Dermis microvascular lymphatic vessel endothelial cell (primary cell): ENCODE results near the gene EPB41L4B. TPM values are rescaled to one million over a fixed set of nuclear protein-coding genes. Genes with fewer than 3 reads are reported as not detected.
"Not testable (repeated sequence)": the region's sequence is repeated elsewhere in the genome, so short reads cannot be mapped to it uniquely, and the experiment has no call there.

Source experiments
- DNase-seq, 2 donors: peaks; one replicate each; pipeline versions ENCODE4 v3.0.0 to v3.0.0-alpha.2; 2010; ENCODE audit warnings: low read depth in 2 of 2
- total RNA-seq: library from RNA; depleted of rRNA; stranded (reverse); fragments of >200 nt; gene quantifications from 2 replicates; pipeline ENCODE4 v1.2.1, GENCODE V29; 2014

EPB41L4B gene
- total RNA-seq, 1 donor from 2014 or later = 0.39 TPM

DNA sequence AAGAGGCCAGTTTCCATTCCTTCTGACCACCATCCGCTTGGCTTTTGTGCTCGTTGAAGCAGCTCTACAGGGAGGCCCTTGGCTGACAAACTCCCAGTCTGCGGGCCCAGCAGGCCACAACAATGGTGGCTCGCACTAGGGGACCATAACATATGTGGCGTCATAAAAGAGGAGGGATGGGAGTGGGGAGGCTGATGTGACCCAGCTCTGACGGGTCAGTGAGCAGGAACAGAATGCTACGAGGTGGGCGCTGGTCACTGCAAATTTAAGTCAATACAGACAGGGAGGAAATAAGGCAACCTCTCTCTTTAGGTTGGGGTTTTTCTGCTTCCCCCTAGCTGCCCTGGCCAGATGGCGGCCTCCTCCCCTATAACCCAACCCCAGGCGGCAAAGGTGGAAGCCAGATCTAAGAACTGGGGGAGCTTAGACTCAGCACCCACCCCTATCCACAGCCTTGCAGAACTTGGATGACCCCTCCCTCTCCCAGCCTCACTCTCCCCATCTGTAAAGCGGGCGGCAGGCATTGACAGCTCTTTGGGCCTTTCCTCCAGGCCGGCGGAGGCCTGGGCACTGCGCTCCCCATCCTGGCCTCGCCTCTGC is 154.6 kb downstream of the EPB41L4B start:
- no peak for DNase-seq

DNA sequence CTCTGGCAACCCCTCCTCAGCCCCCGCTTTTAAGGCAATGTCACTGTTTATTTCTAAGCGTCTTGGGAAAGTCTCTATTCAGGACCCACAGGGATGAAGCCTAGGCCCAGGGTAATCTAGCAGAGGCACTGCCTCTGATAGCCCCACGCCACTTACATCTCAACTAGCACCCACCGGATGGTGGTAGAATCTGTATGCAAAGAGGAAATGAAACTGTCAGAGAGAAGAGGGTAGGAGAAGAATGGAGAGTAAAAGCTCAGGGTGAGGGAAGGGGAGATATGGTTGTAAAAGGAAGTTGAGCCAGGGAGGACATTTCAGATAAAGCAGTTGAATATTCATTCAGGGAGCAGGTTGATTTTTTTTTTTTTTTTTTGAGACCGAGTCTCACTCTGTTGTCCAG is 156.8 kb downstream of the EPB41L4B start:
- DNase-seq = no peak

DNA sequence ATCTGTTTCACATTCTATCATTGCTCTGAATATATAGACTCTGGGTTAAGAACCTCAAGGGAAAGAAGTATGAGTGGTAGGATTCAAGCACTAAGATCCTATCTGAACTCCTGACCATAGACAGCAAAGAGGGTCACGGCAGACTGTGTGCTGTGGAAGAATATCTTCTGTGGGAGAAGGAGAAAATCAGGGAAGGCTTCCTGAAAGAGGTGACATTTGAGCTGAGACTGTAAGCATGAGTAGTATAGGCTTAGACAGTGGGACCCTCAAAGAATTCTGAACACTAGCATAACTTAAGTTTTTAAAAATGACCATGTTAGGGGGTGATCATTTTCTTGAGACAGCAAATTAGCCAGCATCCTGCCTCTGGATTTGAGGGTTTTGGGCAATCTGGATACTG is 157.7 kb downstream of the EPB41L4B start:
- DNase-seq = no peak

DNA sequence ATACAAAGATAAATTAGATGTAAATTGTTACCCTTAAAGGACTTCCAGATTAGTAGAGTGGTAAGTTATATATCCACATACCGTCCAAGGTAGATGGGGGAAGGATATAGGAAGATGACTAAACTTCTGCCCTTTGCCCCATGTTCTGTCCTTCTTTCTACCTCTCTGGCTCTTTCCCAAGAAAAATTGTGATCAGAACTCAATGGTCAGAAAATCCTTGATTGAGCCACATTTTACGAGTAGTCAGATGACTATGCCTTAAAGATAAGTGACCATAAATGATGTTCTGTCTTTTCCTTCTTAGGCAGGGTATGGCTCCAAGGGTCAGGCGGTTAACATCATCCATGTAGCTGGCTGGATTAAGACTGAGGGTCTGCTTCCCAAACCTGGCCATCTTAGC is 158.2 kb downstream of the EPB41L4B start:
- no peak for DNase-seq

DNA sequence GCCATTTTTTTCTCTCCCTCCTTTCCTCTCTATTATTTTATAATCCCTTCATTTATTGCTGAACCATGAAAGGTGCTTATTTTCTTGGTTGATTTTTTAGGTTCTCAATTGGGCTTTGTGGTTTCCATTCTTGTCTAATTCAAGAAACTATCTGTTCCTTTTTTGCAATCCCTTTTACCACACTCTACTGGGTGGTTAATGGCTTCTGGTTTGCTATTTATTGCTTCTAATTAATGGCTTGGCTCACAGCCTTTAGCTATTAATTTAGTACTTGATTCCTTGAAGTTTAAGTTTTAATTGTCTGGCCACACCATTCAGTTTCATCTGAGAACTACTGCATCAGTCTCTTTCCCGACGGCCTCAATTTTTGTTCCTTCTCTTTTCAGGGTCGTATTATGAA is 159.4 kb downstream of the EPB41L4B start:
- no peak for DNase-seq

DNA sequence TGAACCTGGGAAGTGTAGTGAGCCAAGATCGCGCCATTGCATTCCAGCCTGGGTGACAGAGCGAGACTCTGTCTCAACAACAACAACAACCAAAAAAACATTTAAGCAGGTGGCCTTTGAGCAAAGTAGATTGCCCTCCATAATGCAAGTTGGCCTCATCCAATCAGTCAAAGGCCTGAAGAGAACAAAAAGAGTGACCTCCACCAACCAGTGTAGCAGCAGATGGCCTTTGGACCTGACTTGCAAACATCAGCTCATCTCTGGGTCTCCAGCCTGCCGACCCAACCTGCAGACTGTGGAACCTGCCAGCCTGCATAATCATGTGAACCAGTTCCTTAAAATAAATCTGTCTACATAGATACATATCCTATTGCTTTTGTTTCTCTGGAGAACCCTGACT is 161.3 kb downstream of the EPB41L4B start:
- no peak for DNase-seq

DNA sequence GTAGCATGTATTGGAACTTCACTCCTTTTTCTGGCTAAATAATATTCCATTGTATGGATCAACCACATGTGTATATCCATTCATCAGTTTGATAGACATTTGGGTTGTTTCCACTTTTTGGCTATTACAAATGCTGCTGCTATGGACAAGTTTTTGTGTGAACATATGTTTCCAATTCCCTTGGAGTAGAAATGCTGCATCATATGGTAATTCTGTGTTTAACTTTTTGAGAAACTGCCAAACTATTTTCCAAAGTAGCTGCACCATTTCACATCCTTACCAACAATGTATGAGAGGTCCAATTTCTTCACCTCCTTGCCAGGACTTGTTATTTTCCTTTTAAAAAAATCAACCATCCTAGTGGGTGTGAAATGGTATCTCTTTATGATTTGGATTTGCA is 162.2 kb downstream of the EPB41L4B start:
- DNase-seq = no peak

DNA sequence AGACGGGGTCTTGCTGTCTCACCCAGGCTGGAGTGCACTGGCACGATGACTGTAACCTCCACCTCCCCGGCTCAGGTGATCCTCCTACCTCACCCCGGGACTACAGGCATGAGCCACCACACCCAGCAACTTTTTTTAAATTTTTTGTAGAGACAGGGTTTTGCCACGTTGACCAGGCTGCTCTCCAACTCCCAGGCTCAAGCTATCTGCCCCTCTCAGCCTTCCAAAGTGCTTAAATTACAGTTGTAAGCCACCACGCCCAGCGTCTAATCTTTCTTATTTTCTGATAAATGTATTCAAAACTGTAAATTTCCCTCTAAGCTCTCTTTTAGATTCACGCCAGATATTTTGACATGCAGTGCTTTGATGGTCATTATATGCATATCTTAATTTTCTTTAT is 164.2 kb downstream of the EPB41L4B start:
- DNase-seq = no peak

DNA sequence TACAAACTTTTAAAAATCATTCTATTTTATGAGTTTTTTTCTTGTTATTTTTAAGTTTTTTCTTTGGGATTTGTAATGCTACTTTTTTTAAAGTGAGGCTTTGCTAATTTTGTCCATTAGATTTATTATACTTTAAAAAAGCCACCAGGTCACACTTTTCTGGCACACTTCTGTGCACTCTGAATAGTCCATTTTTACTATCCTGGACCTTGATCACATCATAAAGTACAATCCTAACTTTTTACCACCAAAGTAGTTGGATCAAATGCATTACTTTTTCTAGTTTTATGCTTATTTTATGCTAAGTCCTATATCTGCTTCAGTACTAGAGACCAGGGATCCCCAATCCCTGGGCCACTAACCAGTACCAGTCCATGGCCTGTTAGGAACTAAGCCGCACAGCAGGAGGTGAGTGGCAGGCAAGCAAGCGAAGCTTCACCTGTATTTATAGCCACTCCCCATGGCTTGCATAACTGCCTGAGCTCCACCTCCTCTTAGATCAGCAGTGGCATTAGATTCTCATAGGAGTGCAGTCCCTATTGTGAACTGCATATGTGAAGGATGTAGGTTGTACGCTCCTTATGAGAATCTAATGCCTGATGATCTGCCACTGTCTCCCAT is 169.8 kb downstream of the EPB41L4B start:
- no peak for DNase-seq

DNA sequence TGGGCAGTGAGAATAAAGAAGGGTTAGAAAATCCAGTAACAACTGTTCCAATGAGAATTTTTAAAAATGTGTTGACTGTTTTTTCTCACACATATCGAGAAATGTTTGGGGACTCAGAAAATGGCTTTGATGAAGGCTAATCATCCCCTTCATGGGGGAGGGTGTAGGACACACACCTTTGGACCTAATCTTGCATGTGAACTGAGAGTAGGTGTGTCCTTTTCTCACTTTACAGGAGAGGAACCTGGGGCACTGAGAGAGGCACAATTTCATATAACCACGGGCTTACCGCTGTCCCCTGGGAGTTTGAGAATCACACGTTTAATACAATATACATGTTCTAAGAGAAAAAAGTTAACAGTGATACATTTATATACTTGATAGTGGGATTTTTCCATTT is 171.1 kb downstream of the EPB41L4B start:
- DNase-seq = no peak

DNA sequence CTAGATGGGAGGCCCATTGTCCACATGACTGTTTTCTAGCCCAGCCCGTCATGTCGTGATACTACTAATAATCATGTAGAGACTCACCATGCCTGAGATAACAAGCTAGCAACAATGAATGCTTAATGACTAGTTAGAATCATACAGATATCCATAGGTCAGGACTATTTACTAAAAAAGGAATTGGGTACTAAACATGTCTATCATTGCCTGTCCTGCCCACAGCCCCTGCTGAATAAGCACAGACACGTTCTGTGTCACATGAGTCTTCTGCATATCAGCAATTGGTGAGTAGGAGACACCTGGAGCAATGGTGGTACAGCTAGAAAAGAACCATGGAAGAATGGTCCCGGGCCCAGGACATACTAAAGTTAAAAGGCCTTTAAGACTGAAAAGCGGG is 171.8 kb downstream of the EPB41L4B start:
- no peak for DNase-seq

DNA sequence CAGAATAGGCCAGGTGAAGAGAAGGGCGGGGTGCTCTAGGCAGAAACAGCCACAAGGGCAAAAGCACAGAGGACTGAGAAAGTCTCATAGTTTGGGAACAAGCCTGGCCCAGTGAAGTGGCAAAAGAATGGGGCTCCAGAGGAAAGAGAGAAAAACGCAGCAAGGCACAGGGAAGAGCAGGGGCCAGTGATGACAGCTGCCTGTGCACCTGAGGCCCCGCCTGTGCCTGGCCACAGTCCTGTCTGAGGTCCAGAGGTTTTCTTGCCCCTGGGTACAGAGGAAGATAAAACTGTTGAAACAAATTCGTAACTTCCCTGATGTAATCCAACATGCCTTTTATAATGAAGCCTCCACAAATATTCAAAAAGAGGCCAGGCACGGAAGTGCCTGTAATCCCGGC is 175.8 kb downstream of the EPB41L4B start:
- DNase-seq = no peak

DNA sequence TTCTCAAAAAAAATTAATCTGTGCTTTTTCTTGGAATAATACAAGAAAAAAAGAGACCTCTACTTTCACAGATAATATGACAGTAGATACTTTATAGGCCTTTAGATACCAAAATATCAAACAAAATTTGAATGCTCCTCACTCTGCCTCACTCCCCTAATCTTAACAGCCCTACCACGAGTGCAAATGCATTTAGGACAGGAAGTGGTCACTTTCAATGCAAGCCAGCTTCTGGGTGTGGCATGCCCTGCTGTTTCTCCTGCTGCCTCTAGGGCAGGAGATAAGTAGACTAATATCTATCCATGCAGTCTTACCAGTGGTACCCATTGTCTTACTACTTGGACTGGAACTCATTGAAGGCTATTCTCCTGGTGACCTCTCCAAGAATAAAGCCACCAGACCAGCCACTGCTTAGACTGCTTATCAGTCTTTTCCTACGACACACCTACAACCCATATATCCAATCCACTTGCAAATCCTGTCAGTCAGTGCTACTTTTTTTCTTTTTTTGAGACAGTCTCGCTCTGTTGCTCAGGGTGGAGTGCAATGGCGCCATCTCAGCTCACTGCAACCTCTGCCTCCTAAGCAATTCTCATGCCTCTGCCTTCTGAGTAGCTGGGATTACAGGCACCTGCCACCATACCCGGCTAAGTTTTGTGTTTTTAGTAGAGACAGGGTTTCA is 176.8 kb downstream of the EPB41L4B start:
- DNase-seq = peak in 1 of 2 donors; percentile 8

DNA sequence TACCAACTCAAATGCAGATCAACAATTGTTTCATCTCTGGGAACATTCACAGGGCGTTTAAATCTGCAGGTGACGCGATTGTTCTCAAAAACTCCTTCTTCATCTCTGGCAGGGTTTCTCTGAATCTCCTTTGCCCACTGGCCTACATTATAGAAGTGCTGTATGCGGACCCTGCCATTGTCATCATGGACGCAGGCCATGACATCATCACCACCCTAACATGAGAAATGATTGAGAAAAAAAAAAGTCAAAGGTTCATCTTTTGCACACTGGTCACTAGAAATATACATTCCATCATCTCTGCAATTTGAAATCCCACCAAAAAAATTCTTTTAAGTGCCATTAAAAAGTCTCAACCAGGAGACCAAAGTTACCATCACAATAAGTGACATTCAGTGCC is 179.5 kb downstream of the EPB41L4B start:
- no peak for DNase-seq

DNA sequence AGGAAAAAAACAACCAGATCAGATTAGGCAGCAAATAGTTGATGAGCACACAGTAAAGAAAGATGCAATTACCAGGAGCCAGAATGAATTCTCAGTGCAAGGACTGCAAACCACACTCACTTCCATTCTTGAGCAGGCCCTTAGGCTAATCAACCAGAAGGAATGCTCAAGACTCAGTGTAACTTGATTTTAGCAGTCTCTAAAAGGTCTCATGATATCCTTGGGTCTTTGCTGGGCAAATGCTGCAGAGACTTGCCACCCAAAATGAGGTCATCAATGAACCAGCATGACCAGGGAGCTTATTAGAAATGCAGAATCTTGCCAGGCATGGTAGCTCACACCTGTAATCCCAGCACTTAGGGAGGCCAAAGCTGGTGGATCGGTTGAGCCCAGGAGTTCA is 181.0 kb downstream of the EPB41L4B start:
- no peak for DNase-seq

DNA sequence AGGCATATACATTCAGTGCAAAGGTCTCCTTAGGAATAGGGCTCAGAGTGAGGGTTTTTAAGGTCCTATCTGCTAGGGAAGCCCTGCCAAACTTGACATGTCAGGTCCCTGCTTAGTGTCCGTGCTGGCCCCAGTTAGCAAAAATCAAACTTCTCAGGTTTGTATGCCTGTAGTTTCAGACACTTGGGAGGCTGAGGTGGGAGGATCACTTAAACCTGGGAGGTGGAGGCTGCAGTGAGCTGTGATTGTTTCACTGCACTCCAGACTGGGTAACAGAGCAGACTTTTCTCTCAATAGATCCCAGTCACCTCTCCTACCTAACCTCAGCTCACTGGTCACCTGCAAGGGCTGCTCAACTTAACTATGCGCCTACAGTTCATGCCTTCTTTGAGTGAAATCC is 182.4 kb downstream of the EPB41L4B start:
- DNase-seq = no peak

DNA sequence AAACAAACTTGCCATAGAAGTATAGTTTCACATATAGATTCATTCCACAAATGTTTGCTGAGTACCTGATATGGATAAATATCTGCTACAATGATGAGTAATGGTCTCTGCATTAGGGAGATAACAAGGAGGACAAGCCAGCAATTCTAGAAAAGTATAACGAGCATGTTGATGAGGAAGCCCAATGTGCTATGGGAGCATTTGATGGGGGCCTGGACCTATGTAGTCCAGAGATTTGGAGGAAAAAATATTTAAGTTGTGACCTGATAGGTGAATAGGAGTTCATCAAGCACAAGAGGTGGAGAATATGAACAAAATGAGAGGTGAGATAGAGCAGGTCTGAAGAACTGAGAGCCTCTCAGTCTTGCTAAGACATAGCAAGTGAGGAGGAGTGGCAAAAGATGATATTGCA is 186.7 kb downstream of the EPB41L4B start:
- DNase-seq = no peak

DNA sequence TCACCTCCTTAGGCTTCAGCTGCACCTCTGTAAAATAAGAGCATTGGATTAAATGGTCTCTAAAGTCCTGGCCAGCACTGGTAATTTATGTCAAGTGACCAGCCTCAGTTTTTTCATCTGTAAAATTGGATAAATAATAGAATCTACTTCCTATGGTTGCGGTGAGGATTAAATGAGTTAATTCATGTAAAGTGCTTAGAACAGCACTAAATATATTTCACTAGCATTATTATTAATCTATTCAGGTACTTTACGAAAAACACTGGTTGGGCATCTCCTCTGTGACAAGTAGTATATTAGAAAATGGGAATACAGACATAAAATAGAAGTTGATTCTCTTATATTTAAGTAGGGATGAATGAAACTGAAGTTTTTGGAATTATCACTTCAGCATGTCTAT is 187.3 kb downstream of the EPB41L4B start:
- DNase-seq = no peak

DNA sequence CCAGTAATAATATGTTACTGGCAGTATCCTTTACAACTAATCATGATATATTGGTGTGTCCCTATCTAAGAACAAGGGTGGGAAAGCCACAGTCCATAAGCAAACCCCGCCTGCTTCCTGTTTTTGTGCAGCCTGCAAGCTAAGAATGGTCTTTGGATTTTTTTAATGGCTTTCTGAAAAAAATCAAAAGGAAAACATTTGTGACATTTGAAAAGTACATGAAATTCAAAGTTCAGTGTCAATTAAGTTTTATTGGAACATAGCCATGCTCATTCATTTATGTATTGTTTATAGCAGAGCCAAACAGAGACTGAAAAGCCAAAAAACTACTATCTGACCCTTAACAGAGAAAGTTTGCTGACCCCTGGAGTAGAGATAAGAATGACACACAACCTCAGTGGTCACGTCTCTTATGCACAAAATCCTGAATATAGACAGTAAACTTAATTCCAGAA is 188.3 kb downstream of the EPB41L4B start:
- DNase-seq = peak; percentile 55 to 85

DNA sequence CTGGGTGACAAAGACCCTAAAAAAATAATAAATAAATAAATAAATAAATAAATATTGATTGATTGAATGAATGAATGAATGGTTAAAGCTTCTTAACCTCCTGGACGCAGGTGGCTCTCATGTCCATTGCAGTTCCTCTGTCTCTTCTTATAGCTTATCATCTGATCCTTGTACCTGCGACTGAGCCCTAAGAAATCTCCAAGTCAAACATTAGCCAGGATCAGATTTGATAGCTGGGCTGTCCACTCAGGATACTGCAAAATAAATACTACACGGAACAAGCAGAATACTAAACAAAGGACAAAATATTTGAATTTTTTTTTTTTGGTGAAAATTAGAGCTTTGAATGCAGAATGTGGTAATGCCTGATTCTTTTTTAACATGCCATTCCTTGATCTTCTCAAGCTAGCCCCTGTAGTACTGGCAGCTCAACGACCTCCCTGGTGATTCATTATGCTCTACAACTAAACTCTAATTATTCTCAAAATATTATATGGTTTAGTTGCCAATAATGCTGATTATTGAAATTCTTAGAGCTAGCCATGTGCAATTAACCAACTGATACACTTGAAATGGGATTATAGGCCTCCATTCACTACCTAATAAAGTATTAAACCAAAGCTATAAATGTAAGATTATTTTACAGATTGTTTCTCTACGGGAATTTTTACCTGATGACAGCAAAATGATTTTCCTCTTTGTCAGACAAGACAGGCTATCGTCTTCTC is 191.2 kb downstream of the EPB41L4B start:
- DNase-seq = no peak

DNA sequence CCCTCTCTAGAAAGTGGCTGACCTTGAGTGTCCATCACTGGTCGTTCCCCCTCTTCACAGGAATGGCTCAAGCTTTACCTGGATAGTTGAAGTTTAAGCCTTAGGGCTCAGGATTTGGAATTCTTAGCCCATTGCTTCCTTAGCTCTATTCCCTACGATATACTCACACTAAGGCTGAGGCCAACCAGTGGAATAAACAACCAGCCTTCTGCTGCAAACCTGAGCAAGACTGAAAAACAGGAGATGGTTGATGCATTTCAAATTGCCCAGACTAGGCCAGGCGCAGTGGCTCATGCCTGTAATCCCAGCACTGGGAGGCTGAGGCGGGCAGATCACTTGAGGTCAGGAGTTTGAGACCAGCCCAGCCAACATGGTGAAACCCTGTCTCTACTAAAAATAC is 194.2 kb downstream of the EPB41L4B start:
- DNase-seq = not testable (repeated sequence)

DNA sequence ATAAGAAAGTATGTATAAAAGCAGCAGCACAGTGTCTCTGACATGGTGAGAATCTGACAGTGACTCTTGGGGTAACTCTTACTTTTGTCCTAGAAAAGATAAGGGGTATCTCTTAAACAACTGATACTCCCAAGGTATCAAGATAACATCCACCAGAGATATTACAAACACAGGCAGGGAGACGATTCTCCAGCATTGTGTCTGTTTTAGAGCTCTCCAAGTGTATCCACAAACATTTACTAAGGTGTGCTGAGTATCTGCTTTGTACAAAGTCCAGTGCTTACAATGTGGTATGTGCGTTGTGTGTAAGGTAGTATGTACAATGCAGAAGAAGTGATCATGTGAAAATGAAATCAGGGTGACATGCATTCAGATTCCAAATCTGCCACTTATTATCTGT is 196.7 kb downstream of the EPB41L4B start:
- no peak for DNase-seq
